Measurements from ENCODE around the gene SMCO4. TPM values are rescaled to one million over a fixed set of nuclear protein-coding genes. Genes with fewer than 3 reads are reported as not detected.

SMCO4 gene
- total RNA-seq, 1 donor from 2014 or later = 6.8 TPM

DNA sequence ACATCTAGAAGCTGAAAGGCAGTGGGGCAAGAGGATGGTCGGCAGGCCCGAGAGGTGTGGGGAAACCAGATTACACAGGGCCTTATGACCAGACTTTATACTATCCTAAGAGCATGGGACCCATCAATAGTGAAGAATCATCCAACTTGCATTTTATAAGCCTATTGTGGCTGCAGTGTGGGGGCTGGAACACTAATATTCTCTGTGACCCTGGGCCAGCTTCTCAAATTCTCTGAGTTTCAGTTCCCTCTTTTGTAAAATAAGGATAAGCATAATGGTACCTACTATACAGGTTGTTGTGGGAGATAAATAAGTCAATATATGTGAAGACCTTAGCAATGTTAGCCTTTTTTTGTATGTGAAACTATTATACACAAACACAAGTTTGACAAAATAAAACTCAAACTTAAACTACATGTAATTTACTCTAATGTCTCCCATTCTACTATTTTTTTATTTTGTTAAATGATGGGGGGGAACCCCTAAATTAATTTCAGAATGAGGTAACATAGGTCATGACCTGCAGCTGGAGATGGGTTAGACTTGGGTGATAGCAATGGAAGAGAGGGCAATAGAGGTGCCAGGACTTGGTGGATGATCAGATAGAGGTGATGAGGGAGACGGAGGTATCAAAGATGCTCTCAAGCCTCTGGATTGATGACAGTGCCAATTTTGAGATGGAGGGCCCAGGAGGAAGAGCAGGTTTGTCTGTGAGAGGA, 30.1 kb downstream of the SMCO4 start:
- Mint-ChIP-seq H3K4me3 (no peak overlapping the region), H3K9me3 (peaks cover 17% of the 10 kb centered on the region), H3K4me1 (peaks cover 12% of the 10 kb centered on the region), H3K27ac (no peak overlapping the region), H3K36me3 (peaks cover 8% of the 10 kb centered on the region), H3K27me3 (ENCODE audit: low read depth) (no peaks in the 10 kb centered on the region)
- TF ChIP-seq, protein P1, sequence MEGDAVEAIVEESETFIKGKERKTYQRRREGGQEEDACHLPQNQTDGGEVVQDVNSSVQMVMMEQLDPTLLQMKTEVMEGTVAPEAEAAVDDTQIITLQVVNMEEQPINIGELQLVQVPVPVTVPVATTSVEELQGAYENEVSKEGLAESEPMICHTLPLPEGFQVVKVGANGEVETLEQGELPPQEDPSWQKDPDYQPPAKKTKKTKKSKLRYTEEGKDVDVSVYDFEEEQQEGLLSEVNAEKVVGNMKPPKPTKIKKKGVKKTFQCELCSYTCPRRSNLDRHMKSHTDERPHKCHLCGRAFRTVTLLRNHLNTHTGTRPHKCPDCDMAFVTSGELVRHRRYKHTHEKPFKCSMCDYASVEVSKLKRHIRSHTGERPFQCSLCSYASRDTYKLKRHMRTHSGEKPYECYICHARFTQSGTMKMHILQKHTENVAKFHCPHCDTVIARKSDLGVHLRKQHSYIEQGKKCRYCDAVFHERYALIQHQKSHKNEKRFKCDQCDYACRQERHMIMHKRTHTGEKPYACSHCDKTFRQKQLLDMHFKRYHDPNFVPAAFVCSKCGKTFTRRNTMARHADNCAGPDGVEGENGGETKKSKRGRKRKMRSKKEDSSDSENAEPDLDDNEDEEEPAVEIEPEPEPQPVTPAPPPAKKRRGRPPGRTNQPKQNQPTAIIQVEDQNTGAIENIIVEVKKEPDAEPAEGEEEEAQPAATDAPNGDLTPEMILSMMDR (IDR thresholded peaks at IDR 0.05; ENCODE audit: unreplicated experiment) = no peak
- DNase-seq (ENCODE audit: low spot score in 2 of 2, unreplicated experiment in 2 of 2) = no peak

DNA sequence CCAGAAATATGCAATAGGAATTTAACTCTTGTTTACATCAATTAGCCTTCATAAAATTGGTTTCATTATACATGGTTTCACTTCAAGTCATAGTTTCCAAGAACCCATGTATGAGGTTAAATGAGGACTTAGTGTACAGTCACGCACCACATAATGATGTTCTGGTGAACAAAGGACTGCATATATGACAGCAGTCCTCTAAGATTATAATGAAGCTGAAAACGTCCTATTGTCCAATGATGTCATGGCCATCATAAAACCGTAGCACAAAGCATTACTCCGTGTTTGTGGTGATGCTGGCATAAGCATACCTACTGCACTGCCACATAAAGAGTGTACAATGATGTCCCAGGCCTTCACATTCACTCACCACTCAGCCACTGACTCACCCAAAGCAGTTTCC, 31.1 kb downstream of the SMCO4 start:
- TF ChIP-seq, protein P1 (IDR thresholded peaks at IDR 0.05; ENCODE audit: unreplicated experiment) = no peak
- Mint-ChIP-seq H3K9me3 (peaks cover 17% of the 10 kb centered on the region), H3K27me3 (ENCODE audit: low read depth) (no peaks in the 10 kb centered on the region), H3K4me1 (peaks cover 7% of the 10 kb centered on the region), H3K4me3 (no peak overlapping the region), H3K27ac (no peak overlapping the region), H3K36me3 (peaks cover 8% of the 10 kb centered on the region)
- DNase-seq (ENCODE audit: low spot score in 2 of 2, unreplicated experiment in 2 of 2) = no peak

- H3K36me3 Mint-ChIP-seq = peaks cover 8% of the 10 kb centered on the region
- TF ChIP-seq, protein P1 (IDR thresholded peaks at IDR 0.05; ENCODE audit: unreplicated experiment) = no peak
- no peak overlapping the region for H3K27ac Mint-ChIP-seq
- no peak overlapping the region for H3K4me3 Mint-ChIP-seq
- peaks cover 17% of the 10 kb centered on the region for H3K9me3 Mint-ChIP-seq
- DNase-seq (ENCODE audit: low spot score in 2 of 2, unreplicated experiment in 2 of 2) = no peak
- no peaks in the 10 kb centered on the region for H3K27me3 Mint-ChIP-seq (ENCODE audit: low read depth)
- H3K4me1 Mint-ChIP-seq = peaks cover 2% of the 10 kb centered on the region
Measured at GRCh38 chr11:93510196-93510873, 32.9 kb downstream of the SMCO4 start.

GRCh38 chr11:93507517-93507916, 35.7 kb downstream of the SMCO4 start:
- H3K27me3 Mint-ChIP-seq (ENCODE audit: low read depth) = no peaks in the 10 kb centered on the region
- H3K4me1 Mint-ChIP-seq = no peaks in the 10 kb centered on the region
- H3K4me3 Mint-ChIP-seq = no peak overlapping the region
- H3K27ac Mint-ChIP-seq = no peak overlapping the region
- TF ChIP-seq, protein P1 (IDR thresholded peaks at IDR 0.05; ENCODE audit: unreplicated experiment) = no peak
- peaks cover 11% of the 10 kb centered on the region for H3K36me3 Mint-ChIP-seq
- H3K9me3 Mint-ChIP-seq = peaks cover 21% of the 10 kb centered on the region
- no peak for DNase-seq (ENCODE audit: low spot score in 2 of 2, unreplicated experiment in 2 of 2)

DNA sequence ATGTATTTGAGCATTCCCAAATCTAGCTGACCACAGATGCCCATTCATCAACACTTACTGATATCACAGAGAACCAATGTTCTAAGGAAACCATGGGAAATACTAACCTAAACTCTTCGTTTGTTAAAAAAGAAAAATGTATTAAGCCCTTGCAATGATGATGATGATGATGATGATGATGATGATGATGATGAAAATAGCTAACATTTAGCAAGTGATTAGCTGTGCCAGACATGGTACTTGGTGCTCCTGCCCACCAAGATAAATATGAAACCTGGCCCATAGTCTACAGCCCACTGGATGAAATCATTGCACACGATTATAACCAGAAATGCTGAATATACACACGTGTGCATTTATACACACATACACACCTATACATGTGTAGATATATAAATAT, 37.5 kb downstream of the SMCO4 start:
- Mint-ChIP-seq H3K27me3 (ENCODE audit: low read depth) (no peaks in the 10 kb centered on the region), H3K36me3 (peaks cover 11% of the 10 kb centered on the region), H3K4me3 (no peak overlapping the region), H3K27ac (no peak overlapping the region), H3K9me3 (peaks cover 25% of the 10 kb centered on the region), H3K4me1 (no peaks in the 10 kb centered on the region)
- TF ChIP-seq, protein P1 (IDR thresholded peaks at IDR 0.05; ENCODE audit: unreplicated experiment) = no peak
- no peak for DNase-seq (ENCODE audit: low spot score in 2 of 2, unreplicated experiment in 2 of 2)
